Measurements from ENCODE around the gene GGPS1.

GGPS1 gene

GRCh38 chr1:235327559-235328270, 655 bp upstream of the GGPS1 start, which contains the start of gene ARID4B:
Gene ARID4B, minus strand, starts transcription at chr1:235328179. Its CDS starts 1,260 bp downstream, at chr1:235326919.
- H3K27ac ChIP-seq: peak within 1 kb of the TSS; percentile 97
- TF ChIP-seq CTCF (IDR thresholded peaks at IDR 0.05): no peak
- TF ChIP-seq ZFX (IDR thresholded peaks at IDR 0.05; ENCODE audit: borderline replicate concordance): no peak

- H3K27ac ChIP-seq: peak overlapping the region; percentile 97
- TF ChIP-seq CTCF (IDR thresholded peaks at IDR 0.05) (peak; percentile 36), ZFX (IDR thresholded peaks at IDR 0.05; ENCODE audit: borderline replicate concordance) (no peak)
Observed at GRCh38 chr1:235329139-235329902, 951 bp downstream of the GGPS1 start.

GRCh38 chr1:235330918-235331285, 2.5 kb downstream of the GGPS1 start:
- no peak overlapping the region for H3K27ac ChIP-seq
- no peak for TF ChIP-seq ZFX (IDR thresholded peaks at IDR 0.05; ENCODE audit: borderline replicate concordance)

GRCh38 chr1:235331401-235331800, 3.0 kb downstream of the GGPS1 start:
- no peak for TF ChIP-seq CTCF (IDR thresholded peaks at IDR 0.05)
- TF ChIP-seq ZFX (IDR thresholded peaks at IDR 0.05; ENCODE audit: borderline replicate concordance): no peak
- H3K27ac ChIP-seq: no peak overlapping the region

GRCh38 chr1:235336903-235337302, 8.5 kb downstream of the GGPS1 start:
- no peak overlapping the region for H3K27ac ChIP-seq
- no peak for TF ChIP-seq ZFX (IDR thresholded peaks at IDR 0.05; ENCODE audit: borderline replicate concordance)
- TF ChIP-seq CTCF (IDR thresholded peaks at IDR 0.05): no peak

- no peak overlapping the region for H3K27ac ChIP-seq
- no peak for TF ChIP-seq ZFX (IDR thresholded peaks at IDR 0.05; ENCODE audit: borderline replicate concordance)
- TF ChIP-seq CTCF (IDR thresholded peaks at IDR 0.05): no peak
Observed at GRCh38 chr1:235339746-235340145, 11.4 kb downstream of the GGPS1 start.

- no peak overlapping the region for H3K27ac ChIP-seq
- TF ChIP-seq ZFX (IDR thresholded peaks at IDR 0.05; ENCODE audit: borderline replicate concordance): no peak
- TF ChIP-seq CTCF (IDR thresholded peaks at IDR 0.05): no peak
Observed at GRCh38 chr1:235341334-235341733, 13.0 kb downstream of the GGPS1 start.
